Endothelial cell of umbilical vein (primary cell): ENCODE data around the gene MEPCE. TPM values are rescaled to one million over a fixed set of nuclear protein-coding genes. Genes with fewer than 3 reads are reported as not detected.
A peak's percentile ranks its signal among the peaks of the same experiment; 100 is the strongest.

ENCODE experiments used
- Bru-seq: library from RNA; stranded (reverse); fragments of 400-500 nt; gene quantifications from one replicate; lab custom pipeline; 2021; lab: Mats Ljungman, UMichigan
- BruChase-seq, 2 experiments: library from RNA; stranded (reverse); fragments of 400-500 nt; gene quantifications; one replicate each; lab custom pipeline; 2021; lab: Mats Ljungman, UMichigan
- BruUV-seq: library from RNA; stranded (reverse); fragments of 400-500 nt; replicated peaks from 2 replicates; lab custom pipeline; 2021; lab: Mats Ljungman, UMichigan
- CTCF ChIA-PET: fragments of 300-600, 350-600 bp; sonication (Branson Sonifier 250); formaldehyde crosslinking; loops from one replicate; lab custom pipeline; 2021; ENCODE audit warnings: antibody characterized with exemption, inconsistent platforms; lab: Charles Lee
- POLR2A ChIA-PET: fragments of 300-600, 350-600 bp; sonication (Branson Sonifier 250); formaldehyde crosslinking; loops from one replicate; lab custom pipeline; 2021; ENCODE audit warnings: antibody characterized with exemption, inconsistent platforms; lab: Charles Lee
- DNase-seq: peaks from one replicate; pipeline ENCODE4 v3.0.0-alpha.2; 2011; ENCODE audit warnings: low read depth, low spot score
- FAIRE-seq: peaks from 2 replicates; lab custom pipeline; 2011; peaks lifted over from hg19 to GRCh38; lab: Jason Lieb, UNC
- H2AFZ ChIP-seq: 2 replicates; pipeline ENCODE4 v1.6.0; 2012; ENCODE audit warnings: low read depth, low read length, control low read depth, inconsistent platforms
- H3K27ac ChIP-seq: 2 replicates; pipeline ENCODE4 v1.5.1; 2011; ENCODE audit warnings: low read depth, mild to moderate bottlenecking, control low read depth, low read length, moderate library complexity; ENCODE audit not compliant: insufficient read depth
- H3K27me3 ChIP-seq, 2 experiments: 2 replicates each; pipeline versions ENCODE4 v1.6.0 to v1.6.1; 2011; ENCODE audit warnings: low read length in 2 of 2, mixed read lengths in 1 of 2; ENCODE audit not compliant: control insufficient read depth in 2 of 2, insufficient read depth in 2 of 2
- H3K36me3 ChIP-seq, 2 experiments: 2 replicates in 1 of 2; 3 replicates in 1 of 2; pipeline ENCODE4 v1.5.1; 2011; ENCODE audit warnings: low read length in 2 of 2, mild to moderate bottlenecking in 1 of 2, moderate library complexity in 1 of 2; ENCODE audit not compliant: control insufficient read depth in 2 of 2, insufficient read depth in 2 of 2; ENCODE audit errors: extremely low read depth in 1 of 2
- H3K4me1 ChIP-seq: 3 replicates; pipeline ENCODE4 v1.5.1; 2011; ENCODE audit warnings: mild to moderate bottlenecking, low read length; ENCODE audit not compliant: control insufficient read depth, insufficient read depth; ENCODE audit errors: extremely low read depth
- H3K4me2 ChIP-seq: 2 replicates; pipeline ENCODE4 v1.6.1; 2011; ENCODE audit warnings: low read length, control low read depth, mixed read lengths; ENCODE audit not compliant: insufficient read depth
- H3K4me3 ChIP-seq, 3 experiments: fragments of 200-600 bp in 1 of 3; sonication (generic), shearing (Covaris generic) in 1 of 3; replicated peaks in 1 of 3; 2 replicates each; pipeline ENCODE4 v1.5.1; 2011 to 2016; ENCODE audit warnings: control low read depth in 3 of 3, low read length in 3 of 3, mild to moderate bottlenecking in 2 of 3, inconsistent platforms in 1 of 3, low read depth in 1 of 3, moderate library complexity in 1 of 3; ENCODE audit not compliant: insufficient read depth in 1 of 3
- H3K79me2 ChIP-seq: 2 replicates; pipeline ENCODE4 v1.6.0; 2012; ENCODE audit warnings: low read length, inconsistent platforms; ENCODE audit not compliant: control insufficient read depth, insufficient read depth
- H3K9ac ChIP-seq: replicated peaks from 2 replicates; pipeline ENCODE3; 2011; ENCODE audit warnings: low read length, control low read depth; ENCODE audit not compliant: insufficient read depth; ENCODE audit errors: extremely low read depth
- H3K9me1 ChIP-seq: replicated peaks from 3 replicates; pipeline ENCODE4 v1.6.0; 2011; ENCODE audit warnings: mild to moderate bottlenecking, low read length; ENCODE audit not compliant: control insufficient read depth, insufficient read depth; ENCODE audit errors: extremely low read depth
- H3K9me3 ChIP-seq: replicated peaks from 2 replicates; pipeline ENCODE4 v1.5.1; 2012; ENCODE audit warnings: low read length, inconsistent platforms; ENCODE audit not compliant: control insufficient read depth, insufficient read depth
- H4K20me1 ChIP-seq: replicated peaks from 2 replicates; pipeline ENCODE3; 2011; ENCODE audit warnings: mild to moderate bottlenecking, low read length; ENCODE audit not compliant: control insufficient read depth, insufficient read depth; ENCODE audit errors: extremely low read depth
- CTCF ChIP-seq, 2 donors: IDR thresholded peaks; 1 replicate in 1 of 2; 2 replicates in 1 of 2; pipeline ENCODE4 v1.5.1; 2011; ENCODE audit warnings: low read length in 2 of 2, mild to moderate bottlenecking in 2 of 2, moderate library complexity in 2 of 2, control low read depth in 1 of 2, inconsistent platforms in 1 of 2, low read depth in 1 of 2; ENCODE audit not compliant: insufficient read depth in 1 of 2; ENCODE audit errors: extremely low read depth in 1 of 2
- GATA2 ChIP-seq: IDR thresholded peaks from 2 replicates; pipeline ENCODE4 v1.7.0; 2011; ENCODE audit warnings: low read depth, mild to moderate bottlenecking, moderate library complexity, mixed read lengths, low read length; ENCODE audit not compliant: insufficient read length, insufficient read depth
- JUN ChIP-seq: IDR thresholded peaks from 2 replicates; pipeline ENCODE4 v1.6.1; 2011; ENCODE audit warnings: borderline replicate concordance, low read depth; ENCODE audit not compliant: insufficient read length, insufficient read depth
- POLR2A ChIP-seq: IDR thresholded peaks from 2 replicates; pipeline ENCODE4 v1.6.1; 2012; ENCODE audit warnings: low read depth, mild to moderate bottlenecking, control low read depth, low read length
- POLR2AphosphoS5 ChIP-seq: IDR thresholded peaks from 2 replicates; pipeline ENCODE4 v1.6.1; 2012; ENCODE audit warnings: low read depth, mild to moderate bottlenecking, control low read depth, low read length, moderate library complexity; ENCODE audit not compliant: insufficient read depth
- dilution Hi-C: fragments of 300-500 bp; cut with MboI; formaldehyde crosslinking; loops from one replicate; pipeline ENCODE4 v1.15.0; 2019; ENCODE audit warnings: low sequenced_read_pairs; ENCODE audit not compliant: extremely low pct_ligation_motif_present
- intact Hi-C: fragments of 100-400 bp; cut with micrococcal nuclease; formaldehyde crosslinking; loops from one replicate; pipeline ENCODE4 v1.10.0; 2022
- long read RNA-seq: library from polyadenylated mRNA; stranded (forward); transcript quantifications from one replicate; pipeline ENCODE4 v2.0.0, GENCODE V29; 2021
- polyA minus RNA-seq, 3 experiments: library from RNA; depleted of rRNA, polyadenylated mRNA; stranded (reverse); fragments of >200 nt; gene quantifications; 1 replicate in 1 of 3; 2 replicates in 2 of 3; pipeline ENCODE4 v1.2.3, GENCODE V29; 2011
- polyA plus RNA-seq, 4 experiments: library from polyadenylated mRNA; depleted of rRNA in 3 of 4; stranded (reverse) in 3 of 4; unstranded in 1 of 4; fragments of >200 nt; gene quantifications; 2 replicates each; pipeline versions ENCODE4 v1.2.1 to v1.2.3, GENCODE V29; 2011 to 2012; ENCODE audit warnings: missing spikeins in 1 of 4
- total RNA-seq: library from RNA; stranded (reverse); gene quantifications from 2 replicates; pipeline ENCODE4 v1.2.3, GENCODE V29; 2021

The MEPCE gene
- total RNA-seq (37.1 and 45.8 TPM in 2 replicates), polyA plus RNA-seq (23.3 and 24.3 TPM in 2 replicates), polyA minus RNA-seq (35.8 and 41.5 TPM in 2 replicates), Bru-seq, nascent RNA (percentile 79 among the genes with signal in this experiment), BruChase-seq, experiment 1, labeled RNA remaining after a 6-hour chase (percentile 81 among the genes with signal in this experiment), BruChase-seq, experiment 2, labeled RNA remaining after a 2-hour chase (percentile 89 among the genes with signal in this experiment)
- polyA plus RNA-seq (2011; cell fraction: cytosol; rRNA removed): 19.6 and 21.4 TPM in 2 replicates
- 31.3 and 32.3 TPM in 2 replicates for polyA plus RNA-seq (2011; cell fraction: nucleus; rRNA removed)
- 23.6 and 26.8 TPM in 2 replicates for polyA plus RNA-seq (2012)
- polyA minus RNA-seq (2011; cell fraction: cytosol; rRNA and poly(A)+ RNA removed): 39.5 TPM
- 20.8 and 30.8 TPM in 2 replicates for polyA minus RNA-seq (2011; cell fraction: nucleus; rRNA and poly(A)+ RNA removed)
- long read RNA-seq, transcript MEPCE-201 (4 exons, 3,030 nt): major isoform, 17 of 32 reads
- long read RNA-seq, partial matches to known transcripts: 12 of 32 reads
- long read RNA-seq, other reads (novel, unspliced or antisense): 3 of 32 reads

GRCh38 chr7:100429637-100430492, at the start of gene MEPCE:
TSS of gene MEPCE (plus strand) at chr7:100429831. CDS start at chr7:100430019, 188 bp downstream.
- CTCF ChIA-PET: interaction anchor here (0.5 to 2.1 kb wide), 8 partner anchors 8 to 246 kb away, joined by 3 to 10 read pairs (median 4); no protein-coding TSS in a partner anchor
- H3K79me2 ChIP-seq: peaks cover 36% of the 10 kb centered on the region

More at GRCh38 chr7:100429637-100430492, at the start of gene MEPCE:
- H3K4me1 ChIP-seq: peaks cover 23% of the 10 kb centered on the region
- H3K9me3 ChIP-seq: no peaks in the 10 kb centered on the region
- peak within 1 kb of the TSS; percentile 92 for H3K9ac ChIP-seq
- dilution Hi-C loops (no loop called here), intact Hi-C loops (loop anchor here (1.0 to 2.0 kb wide), 3 partner anchors 14 to 116 kb away; partner anchors contain the start of gene TSC22D4)
- no peak for TF ChIP-seq JUN
- TF ChIP-seq POLR2A: no peak
- no peak for TF ChIP-seq POLR2AphosphoS5
- TF ChIP-seq GATA2: no peak
- TF ChIP-seq CTCF (IDR thresholded peaks at IDR 0.05; ENCODE audit: extremely low read depth in 1 of 2, insufficient read depth in 1 of 2, low read depth in 1 of 2, low read length in 2 of 2): no peak
- H3K36me3 ChIP-seq: peaks cover 5 to 20% of the 10 kb centered on the region in 2 experiments
- H3K27me3 ChIP-seq: no peaks in the 10 kb centered on the region
- no peak within 1 kb of the TSS for H2AFZ ChIP-seq
- peak within 1 kb of the TSS; percentile 81 for H3K4me2 ChIP-seq
- peak within 1 kb of the TSS; percentile 55 to 80 (median 69) for H3K4me3 ChIP-seq
- POLR2A ChIA-PET: interaction anchor here (0.6 to 3.1 kb wide), 16 partner anchors 7 to 303 kb away, joined by 3 to 59 read pairs (median 6); partner anchors contain the start of genes FBXO24, LRCH4, MBLAC1 and MOSPD3
- DNase-seq: peak; percentile 98
- FAIRE-seq: no peak
- H3K27ac ChIP-seq: peak within 1 kb of the TSS; percentile 89
- H4K20me1 ChIP-seq: no peaks in the 10 kb centered on the region
- BruUV-seq: no TSS peak
- no peaks in the 10 kb centered on the region for H3K9me1 ChIP-seq
